ENCODE results near the gene CGREF1.

DNA sequence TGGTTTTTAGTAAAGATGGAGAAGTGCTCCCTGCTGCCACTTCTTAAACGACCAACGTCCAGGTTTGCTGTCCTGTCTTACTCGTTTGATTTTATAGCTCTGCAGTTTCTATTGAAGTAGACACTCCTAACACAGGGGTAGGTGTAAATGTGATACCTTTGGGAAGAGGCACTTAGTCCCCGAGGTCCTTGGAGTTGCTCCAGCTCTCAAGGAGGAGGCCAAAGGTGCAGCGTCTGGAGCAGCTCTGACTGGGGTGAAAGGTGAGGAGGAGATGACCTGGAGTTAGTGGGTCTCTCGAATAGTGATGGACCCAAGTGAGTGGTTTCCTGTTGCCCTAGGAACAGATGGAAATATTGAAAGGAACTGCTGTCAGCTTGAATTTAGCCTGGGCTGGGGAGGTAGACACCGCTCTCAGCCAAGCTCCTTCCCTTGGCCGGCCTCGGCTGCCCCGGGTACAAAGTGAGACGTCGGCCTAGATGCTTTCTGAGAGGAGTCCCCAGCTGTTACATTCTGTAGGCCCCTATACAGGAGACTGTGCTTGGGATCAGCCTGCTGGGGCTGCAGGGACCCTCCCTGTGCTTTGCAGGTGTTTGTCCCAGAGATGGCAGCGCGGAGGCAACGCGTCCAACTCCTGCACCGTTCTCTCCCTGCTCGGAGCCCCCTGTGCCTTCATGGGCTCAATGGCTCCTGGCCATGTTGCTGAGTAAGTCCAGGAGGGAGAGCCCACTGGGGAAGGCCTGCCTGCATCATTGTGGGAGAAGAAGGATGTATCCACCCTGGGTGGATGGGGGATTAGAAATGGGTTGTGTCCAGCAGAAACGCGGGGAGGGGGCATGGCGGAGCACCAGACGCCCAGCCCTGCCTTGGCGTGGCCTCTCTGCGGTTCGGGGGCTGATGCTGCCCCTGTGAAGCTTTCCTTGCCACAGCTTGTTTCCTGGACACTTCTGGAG is 26.9 kb downstream of the CGREF1 start:
- TF ChIP-seq CTCF (conservative IDR thresholded peaks at IDR 0.05 in 1 of 2, IDR thresholded peaks at IDR 0.05 in 1 of 2; ENCODE audit: low read depth in 1 of 2, low read length in 2 of 2), result no peak
- TF ChIP-seq EZH2 (IDR thresholded peaks at IDR 0.05; ENCODE audit: low read length, missing control alignments), result no peak
